Measurements from ENCODE around the gene ASB8.

ASB8 gene

DNA sequence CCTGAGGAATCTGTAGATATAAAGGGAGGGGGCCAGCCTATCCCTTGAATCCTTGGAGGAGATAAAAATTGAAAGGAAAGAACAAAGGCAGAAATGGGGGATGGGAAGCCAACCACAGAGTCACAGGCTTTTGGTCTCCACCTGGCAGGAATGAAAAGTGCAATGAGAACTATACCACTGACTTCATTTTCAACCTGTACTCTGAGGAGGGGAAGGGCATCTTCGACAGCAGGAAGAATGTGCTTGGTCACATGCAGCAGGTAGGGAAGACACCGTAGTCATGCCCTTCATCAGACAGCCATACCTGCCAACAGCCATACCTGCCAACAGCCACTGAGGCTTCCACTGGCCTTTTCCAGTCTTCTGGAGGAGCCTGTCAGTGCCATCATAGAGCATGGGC lies 13.4 kb downstream of the ASB8 start:
- Histone ChIP-seq H3K9ac (ENCODE audit: low read length) (no peak overlapping the region), H3K4ac (ENCODE audit: low read depth, low read length) (no peak overlapping the region), H2BK5ac (ENCODE audit: low read length) (no peak overlapping the region), H3K4me1 (ENCODE audit: control insufficient read depth, low read depth, low read length) (peaks cover 14% of the 10 kb centered on the region), H3K4me3 (ENCODE audit: low read length) (no peak overlapping the region), H2BK120ac (ENCODE audit: low read depth, low read length) (no peak overlapping the region), H3K56ac (ENCODE audit: low read length) (no peak overlapping the region), H3K18ac (ENCODE audit: low read length) (no peak overlapping the region), H3K23ac (ENCODE audit: low read length) (no peak overlapping the region), H3K79me1 (ENCODE audit: low read length) (no peaks in the 10 kb centered on the region), H3K27ac (ENCODE audit: low read depth, low read length) (peak overlapping the region; percentile 10), H3K27me3 (ENCODE audit: insufficient read depth, low read length, poor library complexity) (no peaks in the 10 kb centered on the region), H3K4me2 (ENCODE audit: low read length) (no peak overlapping the region), H4K8ac (ENCODE audit: low read depth, low read length) (no peak overlapping the region), H3K79me2 (ENCODE audit: control insufficient read depth, insufficient read depth, low read length) (no peaks in the 10 kb centered on the region), H3K36me3 (ENCODE audit: control insufficient read depth, insufficient read depth, low read length) (peaks cover 2% of the 10 kb centered on the region), H2AK5ac (ENCODE audit: low read length) (no peak overlapping the region), H4K5ac (ENCODE audit: low read length) (no peak overlapping the region), H2BK15ac (replicated peaks; ENCODE audit: low read depth) (no peak overlapping the region)
- DNase-seq: peak; percentile 83
- no CpG with 5 or more reads among the region's 2 CpGs for WGBS (ENCODE audit: extremely low coverage, insufficient coverage, low lambda C conversion rate)

DNA sequence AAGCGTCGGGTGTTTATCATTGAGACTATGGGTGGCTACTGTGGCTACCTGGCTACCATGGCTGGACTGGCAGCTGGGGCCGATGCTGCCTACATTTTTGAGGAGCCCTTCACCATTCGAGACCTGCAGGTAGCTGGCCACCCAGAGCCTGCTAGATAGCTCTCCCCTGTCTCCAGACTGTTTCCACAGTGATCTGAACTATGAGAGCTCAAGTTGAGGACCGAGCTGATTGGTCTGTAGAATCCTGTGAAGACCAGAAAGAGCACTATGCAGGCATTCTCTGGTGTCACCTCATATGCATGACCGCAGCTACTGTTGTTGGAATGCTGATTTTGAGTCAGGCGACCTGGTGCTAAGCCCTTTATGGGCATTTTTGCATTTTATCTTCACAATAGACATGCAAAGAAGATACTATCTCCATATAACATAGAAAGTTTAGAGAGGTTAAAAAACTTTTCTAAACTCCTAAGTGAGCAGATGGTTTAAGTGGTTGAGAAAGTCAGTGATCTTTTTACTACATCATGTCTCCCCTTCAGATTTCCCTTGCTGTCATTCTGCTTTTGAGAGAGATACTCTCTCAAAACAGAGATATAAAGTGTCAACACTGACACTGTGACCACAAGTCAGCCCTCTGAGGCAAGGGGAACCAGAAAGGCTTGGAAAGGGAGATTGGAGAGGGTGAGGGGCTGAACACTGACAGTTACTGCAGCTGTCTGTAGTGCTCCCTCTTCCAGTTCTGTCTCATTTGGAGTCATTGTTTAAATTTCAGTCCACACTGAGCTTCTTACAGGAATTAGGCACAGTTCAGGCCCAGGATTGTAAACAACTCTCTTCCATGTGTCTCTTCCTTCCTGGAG lies 14.3 kb downstream of the ASB8 start:
- H3K79me1 ChIP-seq (ENCODE audit: low read length): no peaks in the 10 kb centered on the region
- peak overlapping the region; percentile 68 for H3K27ac ChIP-seq (ENCODE audit: low read depth, low read length)
- no peak overlapping the region for H4K5ac ChIP-seq (ENCODE audit: low read length)
- peak; percentile 83 for DNase-seq
- no peaks in the 10 kb centered on the region for H3K79me2 ChIP-seq (ENCODE audit: control insufficient read depth, insufficient read depth, low read length)
- no peak overlapping the region for H2BK15ac ChIP-seq (replicated peaks; ENCODE audit: low read depth)
- H3K18ac ChIP-seq (ENCODE audit: low read length): no peak overlapping the region
- no peak overlapping the region for H3K9ac ChIP-seq (ENCODE audit: low read length)
- no peaks in the 10 kb centered on the region for H3K27me3 ChIP-seq (ENCODE audit: insufficient read depth, low read length, poor library complexity)
- H3K36me3 ChIP-seq (ENCODE audit: control insufficient read depth, insufficient read depth, low read length): peaks cover 2% of the 10 kb centered on the region
- H3K4me1 ChIP-seq (ENCODE audit: control insufficient read depth, low read depth, low read length): peaks cover 14% of the 10 kb centered on the region
- no CpG with 5 or more reads among the region's 7 CpGs for WGBS (ENCODE audit: extremely low coverage, insufficient coverage, low lambda C conversion rate)
- no peak overlapping the region for H2BK5ac ChIP-seq (ENCODE audit: low read length)
- no peak overlapping the region for H3K4ac ChIP-seq (ENCODE audit: low read depth, low read length)
- H3K4me3 ChIP-seq (ENCODE audit: low read length): no peak overlapping the region
- H2BK120ac ChIP-seq (ENCODE audit: low read depth, low read length): no peak overlapping the region
- no peak overlapping the region for H3K4me2 ChIP-seq (ENCODE audit: low read length)
- no peak overlapping the region for H2AK5ac ChIP-seq (ENCODE audit: low read length)
- no peak overlapping the region for H3K56ac ChIP-seq (ENCODE audit: low read length)
- no peak overlapping the region for H4K8ac ChIP-seq (ENCODE audit: low read depth, low read length)
- no peak overlapping the region for H3K23ac ChIP-seq (ENCODE audit: low read length)

DNA sequence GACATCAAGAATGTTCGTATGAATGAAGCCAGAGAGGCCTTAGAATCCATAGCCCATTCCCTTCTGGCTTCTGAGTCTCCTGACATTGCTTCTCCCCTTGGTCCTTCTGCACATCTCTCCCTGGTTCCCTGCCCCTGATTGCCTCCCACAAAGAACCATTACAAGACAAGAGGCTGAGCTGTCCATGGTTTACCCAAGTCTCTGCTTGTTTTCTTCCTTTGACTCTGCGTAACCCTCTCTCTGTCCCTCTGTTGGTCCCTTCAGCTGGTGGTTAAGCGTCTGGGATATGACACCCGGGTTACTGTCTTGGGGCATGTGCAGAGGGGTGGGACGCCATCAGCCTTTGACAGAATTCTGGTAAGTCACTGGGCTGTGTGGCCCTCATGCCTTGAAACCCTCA lies 22.3 kb downstream of the ASB8 start:
- Histone ChIP-seq H3K4me1 (ENCODE audit: control insufficient read depth, low read depth, low read length) (no peaks in the 10 kb centered on the region), H3K36me3 (ENCODE audit: control insufficient read depth, insufficient read depth, low read length) (peaks cover 6% of the 10 kb centered on the region), H3K56ac (ENCODE audit: low read length) (no peak overlapping the region), H2BK15ac (replicated peaks; ENCODE audit: low read depth) (no peak overlapping the region), H3K9ac (ENCODE audit: low read length) (no peak overlapping the region), H2BK5ac (ENCODE audit: low read length) (no peak overlapping the region), H3K27ac (ENCODE audit: low read depth, low read length) (no peak overlapping the region), H4K8ac (ENCODE audit: low read depth, low read length) (no peak overlapping the region), H3K18ac (ENCODE audit: low read length) (no peak overlapping the region), H2AK5ac (ENCODE audit: low read length) (no peak overlapping the region), H3K4me2 (ENCODE audit: low read length) (no peak overlapping the region), H3K79me2 (ENCODE audit: control insufficient read depth, insufficient read depth, low read length) (no peaks in the 10 kb centered on the region), H3K4ac (ENCODE audit: low read depth, low read length) (no peak overlapping the region), H3K79me1 (ENCODE audit: low read length) (no peaks in the 10 kb centered on the region), H3K27me3 (ENCODE audit: insufficient read depth, low read length, poor library complexity) (no peaks in the 10 kb centered on the region), H3K4me3 (ENCODE audit: low read length) (no peak overlapping the region), H2BK120ac (ENCODE audit: low read depth, low read length) (no peak overlapping the region), H3K23ac (ENCODE audit: low read length) (no peak overlapping the region), H4K5ac (ENCODE audit: low read length) (no peak overlapping the region)
- no peak for DNase-seq
- WGBS (ENCODE audit: extremely low coverage, insufficient coverage, low lambda C conversion rate): no CpG with 5 or more reads among the region's 5 CpGs

DNA sequence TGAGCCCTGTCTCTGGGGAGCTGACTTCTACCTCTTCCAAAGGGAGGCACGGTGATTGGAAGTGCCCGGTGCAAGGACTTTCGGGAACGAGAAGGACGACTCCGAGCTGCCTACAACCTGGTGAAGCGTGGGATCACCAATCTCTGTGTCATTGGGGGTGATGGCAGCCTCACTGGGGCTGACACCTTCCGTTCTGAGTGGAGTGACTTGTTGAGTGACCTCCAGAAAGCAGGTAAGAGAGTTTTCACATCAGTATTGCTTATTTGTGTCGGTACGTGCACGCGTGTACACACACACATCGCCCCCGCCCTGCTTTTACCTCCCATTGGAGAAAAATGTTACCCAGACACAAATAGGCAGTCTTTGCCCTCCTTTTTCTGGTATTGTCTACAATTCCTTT lies 24.5 kb downstream of the ASB8 start:
- H3K4me2 ChIP-seq (ENCODE audit: low read length): no peak overlapping the region
- no peak overlapping the region for H3K23ac ChIP-seq (ENCODE audit: low read length)
- no peak for DNase-seq
- no peak overlapping the region for H4K8ac ChIP-seq (ENCODE audit: low read depth, low read length)
- H3K4me3 ChIP-seq (ENCODE audit: low read length): no peak overlapping the region
- no peak overlapping the region for H2BK15ac ChIP-seq (replicated peaks; ENCODE audit: low read depth)
- no peaks in the 10 kb centered on the region for H3K4me1 ChIP-seq (ENCODE audit: control insufficient read depth, low read depth, low read length)
- H2BK5ac ChIP-seq (ENCODE audit: low read length): no peak overlapping the region
- no peak overlapping the region for H3K27ac ChIP-seq (ENCODE audit: low read depth, low read length)
- no peak overlapping the region for H3K9ac ChIP-seq (ENCODE audit: low read length)
- no peaks in the 10 kb centered on the region for H3K79me2 ChIP-seq (ENCODE audit: control insufficient read depth, insufficient read depth, low read length)
- H3K56ac ChIP-seq (ENCODE audit: low read length): no peak overlapping the region
- no peak overlapping the region for H3K4ac ChIP-seq (ENCODE audit: low read depth, low read length)
- no peaks in the 10 kb centered on the region for H3K79me1 ChIP-seq (ENCODE audit: low read length)
- H4K5ac ChIP-seq (ENCODE audit: low read length): no peak overlapping the region
- no peak overlapping the region for H2AK5ac ChIP-seq (ENCODE audit: low read length)
- no peak overlapping the region for H2BK120ac ChIP-seq (ENCODE audit: low read depth, low read length)
- H3K36me3 ChIP-seq (ENCODE audit: control insufficient read depth, insufficient read depth, low read length): peaks cover 6% of the 10 kb centered on the region
- H3K18ac ChIP-seq (ENCODE audit: low read length): no peak overlapping the region
- H3K27me3 ChIP-seq (ENCODE audit: insufficient read depth, low read length, poor library complexity): no peaks in the 10 kb centered on the region
- no CpG with 5 or more reads among the region's 14 CpGs for WGBS (ENCODE audit: extremely low coverage, insufficient coverage, low lambda C conversion rate)

DNA sequence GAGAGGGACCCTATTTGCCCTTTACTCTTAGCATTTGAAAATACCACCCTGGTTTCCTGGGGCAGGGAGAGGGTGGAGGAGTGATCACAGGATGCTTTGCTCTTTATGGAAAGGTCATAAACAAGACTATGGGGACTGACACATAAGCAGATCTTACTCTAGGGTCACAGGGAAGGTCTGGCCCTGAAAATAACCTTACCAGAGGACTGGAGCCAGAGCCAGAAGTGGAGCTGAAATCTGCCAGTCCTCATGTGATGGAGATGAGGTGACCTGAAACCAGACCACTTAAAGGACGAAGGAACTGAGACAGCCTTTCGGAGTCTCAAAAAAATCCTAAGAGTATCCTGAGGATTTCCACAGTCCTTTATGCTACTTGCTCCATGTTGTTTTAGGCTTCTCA lies 25.8 kb downstream of the ASB8 start:
- no peaks in the 10 kb centered on the region for H3K79me1 ChIP-seq (ENCODE audit: low read length)
- no peak overlapping the region for H3K4me2 ChIP-seq (ENCODE audit: low read length)
- no peaks in the 10 kb centered on the region for H3K79me2 ChIP-seq (ENCODE audit: control insufficient read depth, insufficient read depth, low read length)
- H3K27me3 ChIP-seq (ENCODE audit: insufficient read depth, low read length, poor library complexity): no peaks in the 10 kb centered on the region
- no peak overlapping the region for H3K18ac ChIP-seq (ENCODE audit: low read length)
- H3K9ac ChIP-seq (ENCODE audit: low read length): no peak overlapping the region
- H2BK15ac ChIP-seq (replicated peaks; ENCODE audit: low read depth): no peak overlapping the region
- DNase-seq: no peak
- H2BK5ac ChIP-seq (ENCODE audit: low read length): no peak overlapping the region
- no peak overlapping the region for H2BK120ac ChIP-seq (ENCODE audit: low read depth, low read length)
- no peak overlapping the region for H3K27ac ChIP-seq (ENCODE audit: low read depth, low read length)
- no peak overlapping the region for H3K23ac ChIP-seq (ENCODE audit: low read length)
- H3K56ac ChIP-seq (ENCODE audit: low read length): no peak overlapping the region
- peaks cover 4% of the 10 kb centered on the region for H3K36me3 ChIP-seq (ENCODE audit: control insufficient read depth, insufficient read depth, low read length)
- no peak overlapping the region for H2AK5ac ChIP-seq (ENCODE audit: low read length)
- WGBS (ENCODE audit: extremely low coverage, insufficient coverage, low lambda C conversion rate): no CpG with 5 or more reads among the region's 2 CpGs
- H3K4me3 ChIP-seq (ENCODE audit: low read length): no peak overlapping the region
- H3K4ac ChIP-seq (ENCODE audit: low read depth, low read length): no peak overlapping the region
- H4K8ac ChIP-seq (ENCODE audit: low read depth, low read length): no peak overlapping the region
- H4K5ac ChIP-seq (ENCODE audit: low read length): no peak overlapping the region
- no peaks in the 10 kb centered on the region for H3K4me1 ChIP-seq (ENCODE audit: control insufficient read depth, low read depth, low read length)

DNA sequence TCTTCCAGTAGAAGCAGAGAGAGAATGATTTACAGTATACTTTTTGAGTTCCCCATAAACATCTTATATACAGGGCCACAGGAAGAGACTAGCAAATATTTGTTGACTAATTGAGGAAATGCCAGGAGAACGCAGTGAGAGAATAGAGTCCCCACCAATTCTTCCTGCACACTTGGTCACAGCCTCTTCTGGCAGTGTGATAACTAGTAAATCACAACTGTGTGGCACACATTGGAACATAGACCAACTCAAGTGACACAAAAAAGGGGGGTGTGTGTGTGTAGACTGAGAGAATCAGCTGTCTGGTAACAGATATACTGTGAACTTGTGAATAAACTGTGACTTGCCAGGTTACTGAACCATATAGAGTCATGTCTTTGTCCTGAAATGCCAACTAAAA lies 27.9 kb downstream of the ASB8 start:
- H2BK120ac ChIP-seq (ENCODE audit: low read depth, low read length): no peak overlapping the region
- H3K4me3 ChIP-seq (ENCODE audit: low read length): no peak overlapping the region
- no CpG with 5 or more reads among the region's 1 CpG for WGBS (ENCODE audit: extremely low coverage, insufficient coverage, low lambda C conversion rate)
- H3K23ac ChIP-seq (ENCODE audit: low read length): no peak overlapping the region
- H3K9ac ChIP-seq (ENCODE audit: low read length): no peak overlapping the region
- H3K4ac ChIP-seq (ENCODE audit: low read depth, low read length): no peak overlapping the region
- no peak overlapping the region for H3K56ac ChIP-seq (ENCODE audit: low read length)
- H2BK15ac ChIP-seq (replicated peaks; ENCODE audit: low read depth): no peak overlapping the region
- H3K79me2 ChIP-seq (ENCODE audit: control insufficient read depth, insufficient read depth, low read length): no peaks in the 10 kb centered on the region
- H3K36me3 ChIP-seq (ENCODE audit: control insufficient read depth, insufficient read depth, low read length): peaks cover 2% of the 10 kb centered on the region
- H3K79me1 ChIP-seq (ENCODE audit: low read length): no peaks in the 10 kb centered on the region
- no peak overlapping the region for H3K18ac ChIP-seq (ENCODE audit: low read length)
- no peak overlapping the region for H4K8ac ChIP-seq (ENCODE audit: low read depth, low read length)
- no peak overlapping the region for H2BK5ac ChIP-seq (ENCODE audit: low read length)
- H4K5ac ChIP-seq (ENCODE audit: low read length): no peak overlapping the region
- H3K27ac ChIP-seq (ENCODE audit: low read depth, low read length): no peak overlapping the region
- DNase-seq: no peak
- no peaks in the 10 kb centered on the region for H3K4me1 ChIP-seq (ENCODE audit: control insufficient read depth, low read depth, low read length)
- no peaks in the 10 kb centered on the region for H3K27me3 ChIP-seq (ENCODE audit: insufficient read depth, low read length, poor library complexity)
- H3K4me2 ChIP-seq (ENCODE audit: low read length): no peak overlapping the region
- H2AK5ac ChIP-seq (ENCODE audit: low read length): no peak overlapping the region
